NCI-H2227 treated with DMSO at 0.1 percent for 48 hours (cell line): ENCODE measurements around the gene ARID3A.
A peak's percentile ranks its signal among the peaks of the same experiment; 100 is the strongest.

Experiments used
- DNase-seq: peaks from one replicate; lab custom pipeline; 2025; lab: John Stamatoyannopoulos, UW

Gene ARID3A

DNA sequence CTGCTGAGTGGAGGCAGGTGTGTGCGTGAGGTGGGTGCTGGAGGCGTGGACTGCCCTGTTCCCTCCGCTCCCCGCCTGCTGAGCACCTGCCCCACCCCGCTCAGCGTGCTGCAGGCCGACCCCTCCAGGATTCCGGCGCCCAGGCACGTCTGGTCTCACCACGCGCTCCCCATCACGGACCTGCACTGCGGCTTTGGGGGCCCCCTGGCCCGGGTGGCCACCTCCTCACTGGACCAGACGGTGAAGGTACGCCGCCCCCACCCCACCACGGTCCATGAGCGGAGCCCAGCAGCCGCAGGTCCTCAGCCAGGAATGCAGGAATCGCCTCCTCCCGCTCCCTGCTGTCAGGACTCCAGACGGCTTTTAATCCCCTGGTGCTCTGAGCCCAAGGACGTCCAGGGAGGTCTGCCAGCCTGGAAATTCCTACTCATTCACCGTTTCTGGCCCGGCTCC is 64.3 kb downstream of the ARID3A start:
- DNase-seq: no peak

DNA sequence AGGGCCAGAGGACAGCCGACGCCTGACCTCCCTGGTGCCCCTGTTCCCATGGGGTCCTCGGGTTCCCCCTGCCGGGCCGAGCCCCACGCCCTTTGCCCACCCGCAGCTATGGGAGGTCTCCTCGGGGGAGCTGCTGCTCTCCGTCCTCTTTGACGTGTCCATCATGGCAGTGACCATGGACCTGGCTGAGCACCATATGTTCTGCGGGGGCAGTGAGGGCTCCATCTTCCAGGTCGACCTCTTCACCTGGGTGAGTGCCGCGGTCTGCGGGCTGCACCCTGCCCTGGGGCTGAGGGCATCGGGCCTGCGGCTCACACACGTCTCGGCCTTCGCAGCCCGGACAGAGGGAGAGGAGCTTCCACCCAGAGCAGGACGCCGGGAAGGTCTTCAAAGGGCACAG is 64.9 kb downstream of the ARID3A start:
- no peak for DNase-seq

DNA sequence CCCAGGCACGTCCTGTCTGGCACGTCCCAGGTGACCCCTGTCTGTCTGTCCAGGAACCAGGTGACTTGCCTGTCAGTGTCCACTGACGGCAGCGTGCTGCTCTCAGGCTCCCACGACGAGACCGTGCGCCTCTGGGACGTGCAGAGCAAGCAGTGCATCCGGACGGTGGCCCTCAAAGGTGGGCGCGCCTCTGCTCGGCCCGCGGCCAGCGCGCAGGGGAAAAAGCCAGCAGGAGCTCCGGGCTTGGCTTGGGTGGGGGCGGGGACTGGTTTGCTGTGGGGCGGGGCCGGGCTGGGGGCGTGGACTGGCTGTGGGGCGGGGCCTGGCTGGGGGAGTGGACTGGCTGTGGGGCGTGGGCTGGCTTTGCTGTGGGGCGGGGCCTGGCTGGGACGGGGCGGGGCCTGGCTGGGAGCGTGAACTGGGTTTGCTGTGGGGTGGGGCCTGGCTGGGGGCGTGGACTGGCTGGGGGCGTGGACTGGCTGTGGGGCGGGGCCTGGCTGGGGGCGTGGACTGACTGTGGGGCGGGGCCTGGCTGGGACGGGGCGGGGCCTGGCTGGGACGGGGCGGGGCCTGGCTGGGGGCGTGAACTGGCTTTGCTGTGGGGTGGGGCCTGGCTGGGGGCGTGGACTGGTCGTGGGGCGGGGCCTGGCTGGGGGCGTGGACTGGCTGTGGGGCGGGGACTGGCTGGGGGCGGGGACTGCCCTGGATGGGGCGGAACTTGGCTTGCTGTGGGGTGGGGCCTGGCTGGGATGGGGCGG is 65.5 kb downstream of the ARID3A start:
- DNase-seq: no peak

DNA sequence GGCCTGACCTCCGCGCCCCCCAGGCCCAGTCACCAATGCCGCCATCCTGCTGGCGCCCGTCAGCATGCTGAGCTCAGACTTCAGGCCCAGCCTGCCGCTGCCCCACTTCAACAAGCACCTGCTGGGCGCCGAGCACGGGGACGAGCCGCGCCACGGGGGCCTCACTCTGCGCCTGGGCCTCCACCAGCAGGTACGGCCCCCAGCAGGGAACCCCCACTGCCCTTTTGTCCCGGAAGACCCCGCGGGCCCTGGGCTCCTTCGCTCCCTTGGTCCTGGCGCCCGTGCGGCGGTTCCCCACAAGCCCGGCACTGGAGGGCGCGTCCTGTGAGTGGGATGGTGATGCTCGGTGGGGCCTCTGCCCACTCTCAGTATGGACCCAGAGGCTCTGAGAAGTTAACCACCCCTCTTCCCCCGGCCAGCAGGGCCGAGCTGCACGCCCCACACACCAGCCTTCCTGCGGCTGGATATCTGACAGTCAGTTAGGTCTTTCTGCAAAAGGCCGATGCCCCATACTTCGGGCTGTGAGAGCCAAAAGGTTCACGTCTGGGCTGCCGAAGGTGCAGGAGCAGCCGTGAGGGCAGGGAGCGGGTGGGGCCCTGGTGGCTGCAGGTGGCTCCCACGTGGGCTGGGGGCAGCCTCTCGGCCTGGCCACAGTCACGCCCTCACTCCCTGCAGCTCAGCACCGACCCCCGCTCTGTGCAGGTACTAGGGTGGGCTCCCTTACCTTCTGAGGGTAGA is 66.3 kb downstream of the ARID3A start:
- DNase-seq: no peak

DNA sequence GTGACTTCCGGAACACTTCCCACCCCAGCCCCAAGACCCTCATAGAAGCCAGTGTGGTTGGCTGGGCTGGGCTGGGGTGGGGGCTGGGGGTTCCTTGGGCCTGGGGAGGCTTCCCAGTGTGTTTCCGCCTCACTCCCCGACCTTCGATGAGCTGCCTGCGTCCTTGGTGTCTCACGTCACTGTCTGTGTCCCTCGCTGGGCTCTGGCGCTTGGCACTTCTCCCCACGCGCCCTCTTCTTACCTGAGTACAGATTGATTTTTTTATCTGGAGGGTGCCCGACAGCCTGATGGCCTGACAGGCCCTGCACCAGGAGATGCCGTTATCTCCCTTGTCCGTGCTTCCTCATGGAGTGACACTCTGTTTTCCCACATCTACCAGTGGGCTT is 66.8 kb downstream of the ARID3A start:
- DNase-seq: no peak

DNA sequence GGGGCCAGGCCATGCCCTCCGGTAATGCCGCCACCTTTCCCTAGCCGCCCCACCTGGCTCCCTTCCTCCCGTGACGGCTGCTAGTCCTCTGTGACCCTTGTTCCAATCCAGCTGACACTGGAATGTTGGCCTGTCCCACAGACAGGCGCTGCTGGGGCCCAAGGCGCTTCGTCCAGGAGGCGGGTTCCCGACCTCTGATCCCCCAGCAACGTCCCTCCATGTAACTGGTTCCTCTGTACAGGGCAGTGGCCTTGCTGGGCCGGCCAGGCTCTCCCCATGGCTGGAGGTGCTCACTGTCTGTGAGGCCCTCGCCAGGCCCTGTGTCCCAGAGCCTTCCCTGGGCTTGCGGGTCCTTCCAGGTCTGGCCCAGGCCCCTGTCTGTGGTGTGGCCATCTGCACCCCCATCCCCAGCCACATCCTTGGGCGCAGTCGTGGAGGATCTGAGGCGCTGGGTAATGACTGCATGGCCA is 67.6 kb downstream of the ARID3A start:
- no peak for DNase-seq

DNA sequence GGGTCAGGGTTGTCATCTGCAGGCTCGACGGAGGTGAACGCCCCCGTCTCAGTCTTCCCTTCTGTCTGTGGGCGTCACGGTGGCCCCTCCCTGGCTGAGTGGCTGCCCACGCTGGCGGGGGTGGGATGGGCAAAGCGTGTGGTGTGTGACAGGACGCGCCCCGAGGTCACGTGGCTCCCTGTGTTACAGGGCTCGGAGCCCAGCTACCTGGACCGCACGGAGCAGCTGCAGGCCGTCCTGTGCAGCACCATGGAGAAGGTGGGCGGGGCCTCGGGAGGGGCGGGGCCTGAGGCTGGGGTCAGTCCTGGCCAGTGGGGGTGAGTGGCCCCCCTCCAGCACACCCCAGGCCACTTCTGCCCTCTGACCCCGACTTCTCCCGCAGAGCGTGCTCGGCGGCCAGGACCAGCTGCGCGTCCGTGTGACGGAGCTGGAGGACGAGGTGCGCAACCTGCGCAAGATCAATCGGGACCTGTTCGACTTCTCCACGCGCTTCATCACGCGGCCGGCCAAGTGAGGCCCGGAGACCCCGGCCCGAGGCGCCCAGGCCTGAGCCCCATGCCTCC is 68.1 kb downstream of the ARID3A start:
- DNase-seq: no peak

DNA sequence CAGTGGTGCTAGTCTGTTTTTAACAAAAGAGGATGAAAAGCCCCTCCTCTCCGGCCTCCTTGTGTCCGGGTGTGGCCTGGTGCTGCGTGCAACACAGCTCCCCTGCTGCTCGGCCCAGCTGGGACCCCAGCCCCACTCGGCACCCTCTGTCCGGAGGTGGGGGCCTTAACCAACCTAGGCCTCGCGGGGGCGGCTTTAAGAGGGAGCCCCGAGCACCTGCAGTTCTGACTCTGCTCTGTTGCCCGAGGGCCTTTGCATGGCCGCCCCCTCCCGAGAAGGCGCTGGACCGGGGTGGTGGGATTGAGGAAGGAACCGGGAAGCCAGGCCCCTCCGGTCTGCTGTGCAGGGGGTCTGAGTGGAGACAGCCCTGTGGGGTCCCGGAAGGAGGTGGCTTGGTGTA is 68.7 kb downstream of the ARID3A start:
- no peak for DNase-seq

DNA sequence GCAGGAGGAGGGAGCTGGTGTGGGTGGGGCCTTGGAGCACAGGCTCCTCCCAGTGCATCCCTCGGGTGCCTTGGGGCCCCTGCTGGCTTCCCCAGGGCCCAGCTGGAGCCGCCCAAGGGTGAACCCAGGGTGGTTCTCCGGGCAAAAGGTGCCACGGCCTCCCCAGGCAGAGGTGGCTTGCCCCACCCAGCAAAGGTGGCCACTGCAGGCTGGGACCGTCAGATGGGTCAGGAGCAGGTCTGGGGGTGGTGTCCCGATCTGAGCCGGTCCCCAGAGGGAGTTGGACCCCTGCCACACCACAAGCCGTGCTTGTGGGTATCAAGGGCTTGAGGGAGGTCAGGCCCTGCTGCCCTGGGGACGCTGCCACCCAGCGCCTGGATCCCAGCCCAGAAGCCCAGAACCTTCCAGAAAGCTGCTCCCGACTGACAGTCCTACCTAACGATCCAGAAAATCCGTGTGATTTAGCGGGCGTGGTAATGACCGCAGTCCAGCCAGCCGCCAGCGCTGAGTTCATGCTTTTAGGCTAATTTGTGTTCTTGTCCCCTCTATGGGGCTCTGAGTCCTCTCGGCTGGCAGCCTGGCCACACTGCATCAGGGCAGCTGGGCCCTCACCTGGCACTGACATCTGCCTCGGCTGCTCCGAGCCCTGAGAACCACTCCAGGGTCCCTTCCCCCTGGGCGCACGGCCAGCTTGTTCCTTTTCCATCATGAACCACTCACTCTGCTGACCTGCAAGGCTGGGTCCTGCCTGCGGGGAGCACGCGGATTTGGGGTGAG is 69.4 kb downstream of the ARID3A start:
- DNase-seq: no peak

DNA sequence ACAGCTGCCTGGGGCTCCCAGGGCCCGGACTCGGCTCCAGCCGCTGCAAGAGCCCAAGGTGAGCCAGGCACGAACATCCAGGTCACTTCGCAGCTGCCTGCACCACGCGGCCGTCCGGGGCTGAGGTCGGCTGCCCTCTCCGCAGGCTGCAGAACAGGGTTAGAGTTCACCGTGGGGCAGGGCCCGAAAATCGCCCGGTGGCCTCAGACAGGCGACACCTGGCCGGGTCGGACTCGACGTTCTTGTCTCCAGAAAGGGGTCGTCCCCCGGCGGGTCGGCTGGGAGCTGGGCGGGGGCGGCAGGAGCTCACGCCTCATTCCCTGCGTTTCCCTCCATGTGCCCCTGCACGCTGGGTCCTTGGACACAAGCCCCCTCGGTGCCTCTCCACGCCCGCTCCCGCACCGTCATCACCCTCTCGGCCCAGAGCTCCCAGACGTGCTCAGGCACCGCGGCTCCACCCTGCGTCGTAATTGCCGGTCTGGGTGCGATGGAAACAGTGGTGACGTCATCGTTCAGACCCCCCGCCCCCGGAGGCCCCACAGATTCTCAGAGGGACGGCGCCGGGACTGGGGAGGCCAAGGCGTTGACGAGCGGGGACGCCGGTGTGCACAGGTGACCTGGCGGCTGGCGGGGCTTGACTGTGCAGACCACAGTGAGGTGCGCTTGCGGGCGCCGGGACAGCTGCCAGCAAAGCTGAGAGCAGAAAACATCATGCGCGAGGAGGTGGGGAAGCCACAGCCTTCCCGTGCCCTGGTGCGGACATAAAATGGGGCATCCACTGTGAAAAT is 70.4 kb downstream of the ARID3A start:
- peak; percentile 20 for DNase-seq

DNA sequence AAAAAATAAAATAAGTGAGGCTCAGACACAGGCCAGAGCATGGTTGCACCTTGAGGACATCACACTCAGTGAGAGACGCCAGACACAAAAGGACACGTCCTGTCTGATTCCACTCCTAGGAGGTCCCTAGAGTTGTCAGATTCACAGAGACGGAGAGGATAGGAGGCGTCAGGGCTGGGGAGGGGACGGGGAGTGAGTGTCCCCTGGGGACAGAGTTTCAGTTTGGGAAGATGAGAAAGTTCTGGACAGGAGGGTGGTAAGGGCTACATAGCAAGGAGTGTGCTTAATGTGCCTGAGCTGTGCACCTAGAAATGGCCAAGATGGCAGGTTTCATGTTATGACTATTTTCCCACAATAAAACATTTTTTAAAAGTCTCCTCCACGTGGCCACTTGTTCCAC is 72.2 kb downstream of the ARID3A start:
- DNase-seq: no peak

DNA sequence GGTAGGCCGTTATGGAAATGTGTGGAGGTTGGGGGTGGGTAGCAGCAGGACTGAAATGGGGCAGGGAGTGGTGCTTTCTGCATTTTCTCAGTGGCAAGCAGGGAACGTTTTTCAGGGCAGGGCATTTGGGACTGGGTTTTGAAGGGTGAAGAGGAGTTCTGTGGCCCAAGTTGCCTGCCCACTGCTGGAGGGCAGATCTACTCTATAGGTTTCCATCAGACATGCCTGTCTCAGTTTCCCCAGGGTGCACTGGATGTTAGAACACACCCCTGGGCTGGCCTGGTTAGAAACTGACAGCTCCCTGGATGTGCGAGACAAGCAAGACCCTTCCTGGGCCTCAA is 73.5 kb downstream of the ARID3A start:
- DNase-seq: no peak

DNA sequence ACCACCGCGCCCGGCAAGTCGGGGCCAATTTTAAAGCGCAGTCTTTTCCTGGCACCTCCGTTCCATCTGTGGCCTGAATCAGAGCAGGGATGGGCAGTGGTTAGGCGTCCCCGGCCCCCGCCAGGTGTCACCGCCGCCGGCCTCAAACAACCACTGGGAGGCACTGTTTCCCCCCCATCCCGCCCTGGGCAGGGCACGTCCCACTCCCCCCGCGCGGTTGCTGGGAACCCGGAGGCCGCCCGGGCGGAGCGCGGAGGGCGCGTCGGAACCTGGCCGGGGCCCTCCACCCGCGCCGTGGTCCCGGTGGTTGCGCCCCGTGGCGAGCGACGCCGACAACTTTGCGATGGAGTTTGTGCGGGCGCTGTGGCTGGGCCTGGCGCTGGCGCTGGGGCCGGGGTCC is 74.3 kb downstream of the ARID3A start, which contains the start of gene GRIN3B:
GRIN3B (plus strand) TSS at position 325 of the 400 bp plus-strand sequence; CDS start at position 344, 19 bp downstream.
- no peak for DNase-seq

DNA sequence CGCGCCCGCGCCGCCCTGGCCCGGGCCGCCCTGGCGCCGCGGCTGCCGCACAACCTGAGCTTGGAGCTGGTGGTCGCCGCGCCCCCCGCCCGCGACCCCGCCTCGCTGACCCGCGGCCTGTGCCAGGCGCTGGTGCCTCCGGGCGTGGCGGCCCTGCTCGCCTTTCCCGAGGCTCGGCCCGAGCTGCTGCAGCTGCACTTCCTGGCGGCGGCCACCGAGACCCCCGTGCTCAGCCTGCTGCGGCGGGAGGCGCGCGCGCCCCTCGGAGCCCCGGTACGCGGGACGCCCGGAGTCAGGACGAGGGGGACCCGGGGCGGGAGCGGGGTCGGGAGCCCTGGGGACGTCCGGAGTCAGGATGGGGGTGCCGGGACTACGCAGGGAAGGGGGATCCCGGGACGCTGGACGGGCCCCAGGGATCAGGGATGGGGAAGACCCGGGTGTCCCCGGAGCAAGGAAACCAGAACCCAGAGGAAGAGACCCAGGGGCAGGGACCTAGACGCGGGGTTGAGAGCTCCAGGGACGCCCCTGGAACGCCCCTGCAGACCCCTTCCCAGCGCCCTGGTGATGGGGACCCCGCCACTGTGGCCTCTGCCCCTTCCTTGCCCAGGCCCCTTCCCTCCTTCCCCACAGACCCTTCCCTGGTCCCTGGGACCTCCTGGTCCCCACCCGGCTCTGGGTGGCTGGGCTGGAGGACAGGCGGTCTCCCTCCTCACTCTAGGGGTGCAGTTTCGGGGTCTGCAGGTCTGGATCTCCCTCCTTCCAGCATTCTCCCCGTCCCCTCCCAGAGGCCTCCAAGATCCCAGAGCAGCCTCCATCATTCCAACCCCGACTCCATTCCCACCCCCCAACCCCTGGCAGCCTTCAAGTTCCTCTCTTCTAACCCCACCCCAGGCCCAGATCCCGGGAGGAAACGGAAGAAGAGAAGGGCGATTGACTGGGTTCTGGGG is 75.0 kb downstream of the ARID3A start:
- DNase-seq: no peak

DNA sequence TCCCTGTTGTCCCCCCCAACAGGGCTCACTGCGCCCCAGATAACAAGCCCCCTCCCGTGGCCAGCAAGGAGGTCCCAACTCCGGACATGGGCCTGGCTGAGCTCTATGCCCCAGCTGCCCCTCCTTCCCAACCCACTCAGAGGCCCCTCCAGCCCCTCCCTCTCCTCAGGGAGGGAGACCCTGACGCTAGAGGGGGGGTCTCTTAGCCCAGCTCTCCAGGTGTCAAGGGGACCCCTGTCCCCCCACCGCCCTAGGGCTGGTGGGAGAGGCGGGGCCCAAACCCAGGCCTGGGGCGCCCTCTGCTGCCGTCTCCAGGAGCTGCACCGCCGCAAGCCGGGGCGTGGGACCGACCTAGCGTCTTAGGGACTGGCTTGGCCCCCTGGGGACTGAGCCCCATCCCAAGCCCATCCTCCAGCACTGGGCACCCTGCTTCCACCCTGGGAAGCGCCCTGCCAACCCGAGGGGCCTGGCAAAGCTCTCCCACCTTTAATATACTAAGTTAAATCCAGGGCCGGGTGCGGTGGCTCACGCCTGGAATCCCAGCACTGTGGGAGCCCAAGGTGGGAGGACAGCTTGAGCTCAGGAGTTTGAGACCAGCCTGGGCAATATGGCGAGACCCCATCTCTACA is 75.8 kb downstream of the ARID3A start:
- DNase-seq: no peak

DNA sequence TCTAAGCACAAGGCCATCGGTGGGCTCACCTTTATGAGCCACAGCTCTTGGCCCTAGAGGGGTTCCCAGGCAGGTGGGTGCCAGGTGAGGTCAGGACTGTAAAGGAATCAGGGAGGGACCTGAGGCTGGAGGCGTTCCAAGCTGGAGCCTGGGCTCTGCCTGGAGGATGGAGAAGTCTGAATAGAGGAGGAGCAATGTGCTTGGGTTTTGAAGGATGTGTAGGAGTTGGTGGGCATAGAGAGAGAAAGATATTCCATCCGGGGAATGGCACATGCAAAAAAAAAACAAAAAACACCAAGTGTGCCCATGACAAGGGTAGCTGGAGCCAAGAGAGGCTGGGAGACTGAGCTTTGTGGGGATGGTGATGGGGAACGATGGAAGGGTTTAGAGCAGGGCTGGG is 76.8 kb downstream of the ARID3A start:
- no peak for DNase-seq

DNA sequence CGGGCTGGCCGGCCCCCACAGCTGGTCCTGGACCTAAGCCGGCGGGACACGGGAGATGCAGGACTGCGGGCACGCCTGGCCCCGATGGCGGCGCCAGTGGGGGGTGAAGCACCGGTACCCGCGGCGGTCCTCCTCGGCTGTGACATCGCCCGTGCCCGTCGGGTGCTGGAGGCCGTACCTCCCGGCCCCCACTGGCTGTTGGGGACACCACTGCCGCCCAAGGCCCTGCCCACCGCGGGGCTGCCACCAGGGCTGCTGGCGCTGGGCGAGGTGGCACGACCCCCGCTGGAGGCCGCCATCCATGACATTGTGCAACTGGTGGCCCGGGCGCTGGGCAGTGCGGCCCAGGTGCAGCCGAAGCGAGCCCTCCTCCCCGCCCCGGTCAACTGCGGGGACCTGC is 77.4 kb downstream of the ARID3A start:
- DNase-seq: no peak

DNA sequence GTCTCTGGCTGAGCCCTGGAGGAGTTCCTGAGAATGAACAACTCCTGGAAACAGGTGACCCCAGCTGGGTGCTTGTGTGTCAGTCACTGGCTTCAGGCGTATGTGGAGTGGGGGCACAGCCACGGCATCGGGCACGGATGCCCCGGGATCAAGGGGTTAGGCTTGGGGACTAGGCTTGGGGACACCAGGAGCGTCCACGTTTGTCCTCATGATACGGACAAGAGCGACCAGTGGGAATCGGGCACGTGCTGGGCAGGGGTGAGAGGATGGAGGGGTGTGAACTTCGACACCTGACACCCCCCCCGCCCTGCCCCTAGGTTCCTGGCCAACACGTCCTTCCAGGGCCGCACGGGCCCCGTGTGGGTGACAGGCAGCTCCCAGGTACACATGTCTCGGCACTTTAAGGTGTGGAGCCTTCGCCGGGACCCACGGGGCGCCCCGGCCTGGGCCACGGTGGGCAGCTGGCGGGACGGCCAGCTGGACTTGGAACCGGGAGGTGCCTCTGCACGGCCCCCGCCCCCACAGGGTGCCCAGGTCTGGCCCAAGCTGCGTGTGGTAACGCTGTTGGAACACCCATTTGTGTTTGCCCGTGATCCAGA is 78.5 kb downstream of the ARID3A start:
- DNase-seq: no peak
